Large intestine (tissue), 3 donors: ENCODE measurements around the gene RNF167. TPM values are rescaled to one million over a fixed set of nuclear protein-coding genes. Genes with fewer than 3 reads are reported as not detected.

ENCODE experiments used
- DNase-seq, 2 donors: peaks; one replicate each; pipeline versions ENCODE4 v3.0.0 to v3.0.0-alpha.2; 2013
- H3K27ac ChIP-seq: one replicate; pipeline ENCODE4 v1.5.1; 2013; ENCODE audit warnings: low read length
- H3K27me3 ChIP-seq: 2 replicates; pipeline ENCODE4 v1.6.1; 2013; ENCODE audit warnings: low read length; ENCODE audit not compliant: control insufficient read depth, insufficient read depth
- H3K36me3 ChIP-seq: 2 replicates; pipeline ENCODE4 v1.6.1; 2013; ENCODE audit warnings: low read length; ENCODE audit not compliant: control insufficient read depth, insufficient read depth
- H3K4me1 ChIP-seq: one replicate; pipeline ENCODE4 v1.6.1; 2013; ENCODE audit warnings: low read length; ENCODE audit not compliant: control insufficient read depth, insufficient read depth
- H3K4me3 ChIP-seq: one replicate; pipeline ENCODE4 v1.5.1; 2013; ENCODE audit warnings: low read length
- H3K9me3 ChIP-seq: one replicate; pipeline ENCODE4 v1.6.1; 2013; ENCODE audit warnings: mild to moderate bottlenecking, low read depth, low read length, moderate library complexity; ENCODE audit not compliant: control insufficient read depth
- WGBS: methylation state at CpG from one replicate; pipeline ENCODE4 v1.1.5; 2013; ENCODE audit warnings: low lambda C conversion rate; ENCODE audit not compliant: insufficient coverage; 5-methylcytosine and 5-hydroxymethylcytosine counted together
- polyA plus RNA-seq: library from polyadenylated mRNA; unstranded; fragments of 120-200 nt; gene quantifications from one replicate; pipeline ENCODE4 v1.2.1, GENCODE V29; 2013

The RNF167 gene
- polyA plus RNA-seq, 1 donor: 117 TPM

- no CpG with 5 or more reads among the region's 14 CpGs for WGBS
- H3K4me1 ChIP-seq: peaks cover 20% of the 10 kb centered on the region
- H3K36me3 ChIP-seq: peaks cover 6% of the 10 kb centered on the region
- no peak for DNase-seq
- no peaks in the 10 kb centered on the region for H3K27me3 ChIP-seq
- H3K27ac ChIP-seq: no peak overlapping the region
- no peak overlapping the region for H3K4me3 ChIP-seq
- no peaks in the 10 kb centered on the region for H3K9me3 ChIP-seq
Observed at GRCh38 chr17:4953451-4953961, 13.4 kb downstream of the RNF167 start.

GRCh38 chr17:4955091-4955490 lies 15.0 kb downstream of the RNF167 start:
- Histone ChIP-seq H3K27ac (no peak overlapping the region), H3K9me3 (no peaks in the 10 kb centered on the region), H3K27me3 (no peaks in the 10 kb centered on the region), H3K4me3 (no peak overlapping the region), H3K4me1 (peaks cover 27% of the 10 kb centered on the region), H3K36me3 (peaks cover 17% of the 10 kb centered on the region)
- no CpG with 5 or more reads among the region's 8 CpGs for WGBS
- no peak for DNase-seq

- peaks cover 15% of the 10 kb centered on the region for H3K4me1 ChIP-seq
- H3K27me3 ChIP-seq: no peaks in the 10 kb centered on the region
- WGBS: no CpG with 5 or more reads among the region's 10 CpGs
- H3K36me3 ChIP-seq: peaks cover 24% of the 10 kb centered on the region
- no peak overlapping the region for H3K4me3 ChIP-seq
- H3K27ac ChIP-seq: no peak overlapping the region
- no peak for DNase-seq
- no peaks in the 10 kb centered on the region for H3K9me3 ChIP-seq
Observed at GRCh38 chr17:4956493-4957061, 16.5 kb downstream of the RNF167 start.

GRCh38 chr17:4958102-4958501 lies 18.0 kb downstream of the RNF167 start:
- no CpG with 5 or more reads among the region's 3 CpGs for WGBS
- Histone ChIP-seq H3K27me3 (no peaks in the 10 kb centered on the region), H3K36me3 (peaks cover 27% of the 10 kb centered on the region), H3K4me3 (no peak overlapping the region), H3K4me1 (peaks cover 12% of the 10 kb centered on the region), H3K9me3 (no peaks in the 10 kb centered on the region), H3K27ac (no peak overlapping the region)
- DNase-seq: no peak

GRCh38 chr17:4959261-4959965 lies 19.3 kb downstream of the RNF167 start:
- Histone ChIP-seq H3K9me3 (no peaks in the 10 kb centered on the region), H3K27ac (peak overlapping the region; percentile 8)

GRCh38 chr17:4960279-4960922 lies 20.3 kb downstream of the RNF167 start:
- H3K36me3 ChIP-seq: peaks cover 27% of the 10 kb centered on the region
- no peaks in the 10 kb centered on the region for H3K27me3 ChIP-seq
- peaks cover 13% of the 10 kb centered on the region for H3K4me1 ChIP-seq
- DNase-seq: no peak
- H3K4me3 ChIP-seq: no peak overlapping the region
- no CpG with 5 or more reads among the region's 9 CpGs for WGBS
- H3K27ac ChIP-seq: no peak overlapping the region
- no peaks in the 10 kb centered on the region for H3K9me3 ChIP-seq

More at GRCh38 chr17:4959261-4959965, 19.3 kb downstream of the RNF167 start:
- Histone ChIP-seq H3K27me3 (no peaks in the 10 kb centered on the region), H3K4me3 (no peak overlapping the region), H3K36me3 (peaks cover 27% of the 10 kb centered on the region), H3K4me1 (peaks cover 12% of the 10 kb centered on the region)
- peak in 1 of 2 donors; percentile 65 for DNase-seq
- no CpG with 5 or more reads among the region's 18 CpGs for WGBS

GRCh38 chr17:4965311-4965986 lies 25.4 kb downstream of the RNF167 start:
- Histone ChIP-seq H3K4me1 (peaks cover 33% of the 10 kb centered on the region), H3K9me3 (no peaks in the 10 kb centered on the region), H3K4me3 (no peak overlapping the region), H3K27me3 (no peaks in the 10 kb centered on the region), H3K27ac (no peak overlapping the region), H3K36me3 (peaks cover 25% of the 10 kb centered on the region)
- 100% methylated on average over 3 of the region's 15 CpGs for WGBS
- no peak for DNase-seq

GRCh38 chr17:4966844-4967538 lies 26.9 kb downstream of the RNF167 start:
- Histone ChIP-seq H3K4me3 (peak overlapping the region; percentile 83), H3K36me3 (peaks cover 31% of the 10 kb centered on the region), H3K9me3 (no peaks in the 10 kb centered on the region), H3K27ac (peak overlapping the region; percentile 95), H3K4me1 (peaks cover 33% of the 10 kb centered on the region), H3K27me3 (no peaks in the 10 kb centered on the region)
- WGBS: no CpG with 5 or more reads among the region's 42 CpGs
- DNase-seq: peak; percentile 99 to 100

GRCh38 chr17:4967539-4968485 lies 27.7 kb downstream of the RNF167 start, which contains the start of gene SPAG7:
TSS of gene SPAG7 (minus strand) at chr17:4967817. CDS start at chr17:4967804, 13 bp downstream.
- Histone ChIP-seq H3K9me3 (no peaks in the 10 kb centered on the region), H3K4me1 (peaks cover 33% of the 10 kb centered on the region), H3K27me3 (no peaks in the 10 kb centered on the region), H3K36me3 (peaks cover 38% of the 10 kb centered on the region), H3K4me3 (peak within 1 kb of the TSS; percentile 83), H3K27ac (peak within 1 kb of the TSS; percentile 95)
- no CpG with 5 or more reads among the region's 66 CpGs for WGBS
- DNase-seq: peak; percentile 97 to 100
